Astrocyte of the hippocampus (primary cell): ENCODE measurements around the gene CTXN3.
A peak's percentile ranks its signal among the peaks of the same experiment; 100 is the strongest.
"Not testable (repeated sequence)": the region's sequence is repeated elsewhere in the genome, so short reads cannot be mapped to it uniquely, and the experiment has no call there.

Experiments used
- DNase-seq: peaks from one replicate; pipeline ENCODE4 v3.0.0; 2011; ENCODE audit warnings: low read depth, low spot score

Gene CTXN3

GRCh38 chr5:127650649-127651048, 1.8 kb downstream of the CTXN3 start:
- peak; percentile 80 for DNase-seq

GRCh38 chr5:127652952-127653611, 4.2 kb downstream of the CTXN3 start:
- no peak for DNase-seq

GRCh38 chr5:127656825-127657224, 7.9 kb downstream of the CTXN3 start:
- DNase-seq: no peak

GRCh38 chr5:127660047-127660733, 11.3 kb downstream of the CTXN3 start:
- no peak for DNase-seq

GRCh38 chr5:127664093-127664492, 15.2 kb downstream of the CTXN3 start:
- DNase-seq: no peak

- no peak for DNase-seq
Measured at GRCh38 chr5:127665641-127666040, 16.8 kb downstream of the CTXN3 start.

- no peak for DNase-seq
Measured at GRCh38 chr5:127666043-127666716, 17.3 kb downstream of the CTXN3 start.

- DNase-seq: no peak
Measured at GRCh38 chr5:127667926-127668325, 19.0 kb downstream of the CTXN3 start.

GRCh38 chr5:127671218-127671617, 22.3 kb downstream of the CTXN3 start:
- DNase-seq: peak; percentile 6

GRCh38 chr5:127673117-127673800, 24.4 kb downstream of the CTXN3 start:
- no peak for DNase-seq

- not testable (repeated sequence) for DNase-seq
Measured at GRCh38 chr5:127676951-127677350, 28.1 kb downstream of the CTXN3 start.

GRCh38 chr5:127679691-127680330, 30.9 kb downstream of the CTXN3 start:
- DNase-seq: not testable (repeated sequence)

- no peak for DNase-seq
Measured at GRCh38 chr5:127680595-127680994, 31.7 kb downstream of the CTXN3 start.

- DNase-seq: peak; percentile 9
Measured at GRCh38 chr5:127683008-127683407, 34.1 kb downstream of the CTXN3 start.

- DNase-seq: no peak
Measured at GRCh38 chr5:127684726-127685467, 36.0 kb downstream of the CTXN3 start.

GRCh38 chr5:127685662-127686061, 36.8 kb downstream of the CTXN3 start:
- peak; percentile 17 for DNase-seq

- DNase-seq: no peak
Measured at GRCh38 chr5:127686424-127686823, 37.5 kb downstream of the CTXN3 start.

- DNase-seq: no peak
Measured at GRCh38 chr5:127694518-127695171, 45.8 kb downstream of the CTXN3 start.

- DNase-seq: no peak
Measured at GRCh38 chr5:127695346-127695745, 46.5 kb downstream of the CTXN3 start.

GRCh38 chr5:127696683-127697082, 47.8 kb downstream of the CTXN3 start:
- DNase-seq: peak; percentile 52
